ENCODE data around the gene MSRB1.

Gene MSRB1

DNA sequence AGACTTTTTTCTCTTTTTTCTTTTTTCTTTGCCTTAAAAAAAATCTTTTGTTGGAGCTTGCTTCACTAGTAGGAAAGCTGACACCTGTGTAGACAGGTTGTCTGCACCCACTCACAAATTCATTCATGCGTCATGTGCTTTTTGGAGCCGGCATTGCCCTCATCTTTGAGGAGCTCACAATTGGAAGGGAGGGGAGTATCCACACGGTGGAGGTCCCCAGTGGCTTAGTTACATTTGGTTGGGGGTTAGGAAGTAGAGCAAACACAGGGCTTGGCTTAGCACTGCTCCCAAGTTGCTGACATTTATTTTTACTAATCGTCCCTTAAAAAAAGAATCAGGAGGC is 52.3 kb downstream of the MSRB1 start:
- DNase-seq = no peak

DNA sequence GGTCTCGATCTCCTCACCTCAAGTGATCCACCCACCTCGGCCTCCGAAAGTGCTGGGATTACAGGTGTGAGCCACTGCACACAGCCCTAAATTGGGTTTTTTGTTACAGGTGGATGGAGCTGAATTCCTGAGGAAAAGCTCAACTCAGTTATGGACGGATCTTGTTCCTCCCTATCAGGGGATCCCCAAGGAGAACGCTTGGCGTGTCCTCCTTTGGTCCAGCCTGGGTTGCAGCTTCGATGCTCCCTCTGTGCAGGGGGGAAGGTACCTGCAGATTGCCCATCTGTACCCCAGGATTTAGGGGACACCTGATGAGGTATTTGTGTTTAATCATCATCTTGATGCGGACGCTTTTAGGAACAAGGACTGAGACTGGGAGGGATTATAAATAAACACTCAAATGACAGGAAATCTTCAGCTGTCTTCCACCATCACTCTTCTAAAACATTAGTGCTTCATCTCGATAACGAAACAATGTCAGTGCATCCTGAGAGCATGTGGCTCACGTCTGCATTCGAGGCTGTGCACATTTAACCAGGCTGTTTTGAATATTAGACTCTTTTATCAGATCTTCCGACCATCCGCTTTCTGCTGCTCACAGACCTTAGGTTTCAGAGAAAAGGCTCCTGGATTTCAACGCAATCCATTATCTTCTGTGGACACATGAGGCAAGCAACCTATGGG is 52.8 kb downstream of the MSRB1 start:
- DNase-seq = no peak

Measured in HCEC 1CT (cell line).